ENCODE results near the gene ETHE1.

ETHE1 gene

GRCh38 chr19:43533546-43534304, 6.7 kb upstream of the ETHE1 start:
- TF ChIP-seq CTCF (IDR thresholded peaks at IDR 0.05; ENCODE audit: insufficient read depth, low read length, poor library complexity, severe bottlenecking) = no peak
- H3K27me3 ChIP-seq (replicated peaks; ENCODE audit: control insufficient read depth, insufficient read depth, low read length) = no peaks in the 10 kb centered on the region
- DNase-seq (ENCODE audit: extremely low read depth, insufficient read length) = peak; percentile 96
- H3K36me3 ChIP-seq (ENCODE audit: control insufficient read depth, insufficient read depth, low read length) = no peaks in the 10 kb centered on the region; the same call in 1 of the 2 replicates
- peak overlapping the region; percentile 64 for H3K4me3 ChIP-seq (replicated peaks; ENCODE audit: low read depth, low read length)

- peak; percentile 94 for DNase-seq (ENCODE audit: extremely low read depth, insufficient read length)
- Histone ChIP-seq H3K36me3 (ENCODE audit: control insufficient read depth, insufficient read depth, low read length) (no peaks in the 10 kb centered on the region; the same call in 1 of the 2 replicates), H3K4me3 (replicated peaks; ENCODE audit: low read depth, low read length) (peak within 1 kb of the TSS; percentile 64), H3K27me3 (replicated peaks; ENCODE audit: control insufficient read depth, insufficient read depth, low read length) (no peaks in the 10 kb centered on the region)
- TF ChIP-seq CTCF (IDR thresholded peaks at IDR 0.05; ENCODE audit: insufficient read depth, low read length, poor library complexity, severe bottlenecking) = no peak
Observed at GRCh38 chr19:43532962-43533545, 6.1 kb upstream of the ETHE1 start, which contains the start of gene ZNF575. ZNF575 (plus strand) TSS chr19:43533188; CDS start chr19:43534423, 1,235 bp downstream.

GRCh38 chr19:43532571-43532961, 5.6 kb upstream of the ETHE1 start:
- no peak for TF ChIP-seq CTCF (IDR thresholded peaks at IDR 0.05; ENCODE audit: insufficient read depth, low read length, poor library complexity, severe bottlenecking)
- no peak for DNase-seq (ENCODE audit: extremely low read depth, insufficient read length)
- no peaks in the 10 kb centered on the region for H3K27me3 ChIP-seq (replicated peaks; ENCODE audit: control insufficient read depth, insufficient read depth, low read length)
- H3K4me3 ChIP-seq (replicated peaks; ENCODE audit: low read depth, low read length) = peak overlapping the region; percentile 64
- H3K36me3 ChIP-seq (ENCODE audit: control insufficient read depth, insufficient read depth, low read length) = no peaks in the 10 kb centered on the region; the same call in 1 of the 2 replicates

- Histone ChIP-seq H3K4me3 (replicated peaks; ENCODE audit: low read depth, low read length) (no peak overlapping the region), H3K36me3 (ENCODE audit: control insufficient read depth, insufficient read depth, low read length) (no peaks in the 10 kb centered on the region; the same call in 1 of the 2 replicates), H3K27me3 (replicated peaks; ENCODE audit: control insufficient read depth, insufficient read depth, low read length) (no peaks in the 10 kb centered on the region)
- DNase-seq (ENCODE audit: extremely low read depth, insufficient read length) = no peak
- TF ChIP-seq CTCF (IDR thresholded peaks at IDR 0.05; ENCODE audit: insufficient read depth, low read length, poor library complexity, severe bottlenecking) = no peak
Observed at GRCh38 chr19:43527860-43528622, 1.0 kb upstream of the ETHE1 start.

GRCh38 chr19:43525836-43526771, 897 bp downstream of the ETHE1 start:
- Histone ChIP-seq H3K4me3 (replicated peaks; ENCODE audit: low read depth, low read length) (peak overlapping the region; percentile 94), H3K27me3 (replicated peaks; ENCODE audit: control insufficient read depth, insufficient read depth, low read length) (no peaks in the 10 kb centered on the region), H3K36me3 (ENCODE audit: control insufficient read depth, insufficient read depth, low read length) (no peaks in the 10 kb centered on the region; the same call in 1 of the 2 replicates)
- DNase-seq (ENCODE audit: extremely low read depth, insufficient read length) = no peak
- TF ChIP-seq CTCF (IDR thresholded peaks at IDR 0.05; ENCODE audit: insufficient read depth, low read length, poor library complexity, severe bottlenecking) = no peak
